Epidermal melanocyte (primary cell): ENCODE data around the gene BCKDK.

Experiments
- DNase-seq: peaks from one replicate; pipeline ENCODE4 v3.0.0; 2011; ENCODE audit warnings: low spot score; ENCODE audit not compliant: insufficient read length

The BCKDK gene

DNA sequence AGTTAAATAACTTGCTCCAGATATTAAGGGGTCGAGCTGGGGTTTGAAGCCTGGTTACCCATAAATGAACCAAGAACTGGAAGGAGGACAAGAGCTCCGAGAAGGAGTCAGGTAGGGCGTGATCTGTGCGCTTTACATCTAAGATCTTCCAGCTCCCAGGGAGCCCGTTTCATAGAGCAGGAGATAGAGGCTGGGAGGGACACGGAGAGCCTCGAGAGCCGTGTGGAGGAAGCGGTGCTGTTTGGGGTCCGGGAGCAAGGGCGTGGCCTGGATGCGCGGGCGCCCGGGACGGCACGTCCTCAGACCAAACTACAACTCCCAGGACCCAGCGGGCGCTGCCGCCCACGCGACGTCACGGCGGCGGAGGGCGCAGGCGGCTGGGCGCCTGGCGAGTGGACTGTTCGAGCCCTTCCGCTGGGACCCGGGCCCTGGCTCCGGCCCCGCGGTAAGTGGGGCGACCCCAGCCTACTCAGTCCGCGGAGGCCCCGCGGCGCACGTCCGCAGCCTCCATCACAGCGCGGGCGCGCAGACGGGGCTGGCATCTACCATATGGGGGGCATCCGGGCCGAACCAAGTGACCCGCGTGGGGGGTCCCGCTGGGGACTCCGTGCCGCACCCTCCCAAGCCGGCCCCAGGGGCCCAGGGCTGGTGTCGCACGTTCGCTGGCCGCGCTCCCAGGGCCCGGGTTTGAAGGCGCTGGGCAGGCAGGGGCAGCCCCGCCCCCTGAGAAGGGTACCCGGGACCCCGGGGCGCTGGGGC lies at the start of gene BCKDK:
Gene BCKDK (plus strand): TSS at position 352 of the 759 bp plus-strand sequence. CDS start 838 bp downstream, outside the sequence.
- DNase-seq: peak; percentile 92

DNA sequence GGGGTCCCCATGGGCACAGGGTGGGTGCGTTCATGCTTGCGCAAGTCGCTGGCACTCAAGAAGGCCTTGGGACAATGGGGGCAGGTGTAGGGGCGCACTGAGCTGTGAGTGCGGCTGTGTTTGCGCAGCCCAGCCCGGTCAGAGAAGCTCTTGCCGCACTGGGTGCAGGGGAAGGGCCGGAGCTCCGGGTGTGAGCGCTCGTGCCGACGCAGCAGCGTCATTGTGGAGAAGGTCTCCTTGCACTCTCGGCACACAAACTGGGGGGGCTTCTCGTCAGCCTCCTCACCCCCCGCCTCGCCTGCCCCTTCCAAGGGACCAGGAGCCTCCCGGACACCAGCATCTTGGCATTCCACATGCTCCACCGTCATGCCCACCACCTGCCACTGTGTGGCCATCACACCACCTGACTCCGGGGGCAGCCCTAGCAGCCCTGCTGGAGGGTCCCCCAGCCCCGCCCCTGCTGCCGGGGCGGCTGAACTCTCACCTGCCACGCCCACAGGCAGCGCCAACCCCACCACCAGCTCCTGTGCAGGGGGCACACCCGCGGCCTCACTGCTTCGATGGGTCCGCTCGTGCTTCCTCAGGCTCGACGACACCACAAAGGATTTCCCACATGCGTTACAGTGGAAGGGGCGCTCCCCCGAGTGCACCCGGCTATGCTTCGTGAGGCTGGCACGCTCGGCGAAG lies 46.9 kb upstream of the BCKDK start:
- no peak for DNase-seq

DNA sequence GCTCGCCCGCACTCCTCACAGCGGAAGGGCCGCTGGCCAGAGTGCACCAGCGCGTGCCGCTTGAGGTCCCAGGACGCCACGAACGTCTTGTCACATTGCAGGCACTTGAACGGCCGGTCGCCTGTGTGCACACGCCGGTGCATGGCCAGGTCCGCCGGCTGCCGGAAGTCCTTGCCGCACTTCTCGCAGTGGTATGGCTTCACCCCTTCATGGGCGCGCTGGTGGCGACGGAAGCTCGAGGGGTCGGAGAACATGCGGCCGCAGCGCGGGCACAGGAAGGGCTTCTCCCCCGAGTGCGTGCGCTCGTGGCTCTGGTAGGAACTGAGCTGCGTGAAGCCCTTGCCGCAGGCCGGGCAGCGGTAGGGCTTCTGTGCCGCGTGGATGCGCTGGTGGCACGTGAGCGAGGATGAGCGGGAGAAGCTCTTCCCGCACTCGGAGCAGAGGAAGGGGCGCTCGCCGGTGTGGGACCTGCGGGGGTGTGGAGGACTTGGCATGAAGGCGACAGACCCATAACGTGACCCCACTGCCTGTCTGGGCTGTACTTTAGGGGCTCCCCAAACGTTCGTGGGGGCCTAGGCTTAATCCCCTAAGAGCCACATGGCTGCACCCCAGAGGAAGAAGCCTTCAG lies 46.3 kb upstream of the BCKDK start:
- no peak for DNase-seq

DNA sequence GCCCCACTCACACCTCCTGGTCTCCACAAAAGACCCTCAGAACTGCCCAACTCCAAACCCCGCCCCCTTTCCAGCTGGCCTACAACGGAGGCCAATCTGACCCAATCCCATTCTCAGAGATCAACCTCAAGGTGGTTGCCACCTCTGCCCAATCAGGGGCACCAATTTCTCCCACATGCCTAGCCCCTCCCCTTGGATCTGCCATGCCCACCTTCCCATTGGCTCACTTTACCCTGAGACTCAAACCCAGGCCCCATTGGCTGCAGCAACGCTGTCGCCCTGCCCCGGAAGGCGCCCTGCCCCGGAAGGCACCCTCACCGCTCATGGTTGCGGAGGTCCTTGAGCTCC lies 44.7 kb upstream of the BCKDK start:
- no peak for DNase-seq

DNA sequence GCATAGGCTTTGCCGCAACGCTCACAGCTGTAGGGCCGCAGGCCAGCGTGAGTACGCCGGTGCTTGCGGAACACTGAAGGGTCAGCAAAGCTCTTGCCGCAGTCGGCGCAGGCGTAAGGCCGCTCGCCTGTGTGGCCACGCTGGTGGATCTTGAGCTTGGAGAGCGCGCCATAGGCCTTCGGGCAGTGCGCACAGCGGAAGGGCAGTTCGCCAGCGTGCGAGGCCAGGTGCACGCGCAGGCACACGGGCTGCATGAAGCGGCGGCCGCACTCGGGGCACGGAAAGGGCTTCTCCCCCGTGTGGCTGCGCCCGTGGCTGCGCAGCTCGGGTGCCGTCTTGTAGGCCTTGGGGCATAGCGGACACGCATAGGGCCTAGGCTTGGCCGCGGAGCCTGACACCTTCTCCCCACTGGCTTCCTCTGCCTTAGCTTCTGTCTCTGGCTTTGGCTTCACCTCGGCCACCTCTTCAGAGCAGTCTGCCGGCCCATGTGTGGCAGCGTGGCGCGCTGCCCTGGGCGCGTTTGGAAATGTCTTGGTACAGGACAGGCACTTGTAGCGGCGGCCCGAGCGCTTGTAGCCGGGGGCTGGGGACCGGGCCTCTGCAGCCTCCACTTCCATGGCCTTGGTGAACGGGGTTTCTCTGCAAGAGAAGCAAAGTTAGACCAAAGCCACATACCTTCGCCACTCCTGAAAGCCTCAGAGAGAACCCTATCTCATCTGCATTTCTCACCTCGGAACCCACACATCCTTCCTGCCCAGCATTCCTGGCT lies 44.2 kb upstream of the BCKDK start:
- DNase-seq: no peak

DNA sequence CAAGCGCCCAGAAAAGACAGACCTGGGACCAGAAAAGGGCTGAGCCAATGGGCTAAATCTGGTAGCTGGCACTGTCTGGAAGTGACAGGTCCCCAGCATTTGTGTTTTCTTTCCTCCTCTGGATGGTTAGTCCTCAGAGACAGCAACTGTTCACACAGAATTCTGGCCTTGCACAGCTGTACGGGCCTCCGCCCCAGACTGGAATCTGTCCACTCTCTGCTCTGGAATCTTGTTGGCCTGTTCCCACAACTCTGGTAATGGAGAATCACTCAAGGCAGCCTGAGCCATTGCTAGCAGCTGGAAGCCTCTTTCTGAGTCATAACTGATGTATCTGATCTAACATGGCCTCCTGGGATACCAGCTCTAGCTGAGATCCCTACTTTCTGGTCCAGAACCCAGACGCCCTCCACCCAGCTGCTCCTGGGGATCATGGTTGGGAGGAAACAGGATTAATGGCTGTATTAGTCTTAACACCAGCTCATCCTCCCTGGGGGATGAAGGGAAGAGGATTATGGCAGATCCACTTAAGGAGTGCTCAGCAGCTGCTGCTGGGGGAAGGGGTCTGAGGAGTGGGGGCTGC lies 43.2 kb upstream of the BCKDK start:
- peak; percentile 84 for DNase-seq

DNA sequence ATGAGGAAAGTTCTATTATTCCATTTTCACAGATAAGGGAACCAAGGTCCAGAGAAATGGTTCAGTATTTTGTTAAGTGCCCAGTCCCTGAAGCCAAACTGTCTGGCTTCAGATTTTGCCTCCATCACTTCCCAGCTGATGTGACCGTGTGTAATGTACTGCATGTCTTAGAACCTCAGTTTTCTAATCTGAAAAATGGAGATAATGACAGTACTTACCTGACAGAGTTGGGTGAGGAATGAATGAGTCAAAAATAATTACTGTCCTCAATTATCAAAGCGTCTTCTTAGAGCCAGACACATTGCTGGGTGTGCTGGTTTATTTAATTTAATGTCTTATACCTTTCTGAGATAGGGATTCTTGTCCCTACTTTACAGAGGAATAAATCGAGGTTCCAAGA lies 40.8 kb upstream of the BCKDK start:
- DNase-seq: no peak

DNA sequence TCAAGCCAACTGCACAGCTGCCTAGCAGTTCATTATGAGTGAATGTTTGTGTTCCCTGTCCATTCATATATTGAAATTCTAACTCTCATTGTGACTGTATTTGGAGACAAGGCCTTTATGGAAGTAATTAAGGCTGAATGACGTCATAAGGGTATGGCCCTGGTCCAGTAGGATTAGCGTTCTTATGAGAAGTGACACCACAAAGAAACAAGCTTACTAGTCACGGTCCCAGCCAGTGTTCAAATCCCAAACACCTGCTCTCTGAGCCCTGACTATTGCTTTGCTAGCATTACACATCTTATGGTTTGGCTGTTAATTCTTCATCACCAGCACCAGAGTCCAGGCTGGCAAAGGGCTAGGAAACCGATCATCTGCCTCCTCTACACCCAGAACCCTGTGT lies 36.3 kb upstream of the BCKDK start:
- no peak for DNase-seq

DNA sequence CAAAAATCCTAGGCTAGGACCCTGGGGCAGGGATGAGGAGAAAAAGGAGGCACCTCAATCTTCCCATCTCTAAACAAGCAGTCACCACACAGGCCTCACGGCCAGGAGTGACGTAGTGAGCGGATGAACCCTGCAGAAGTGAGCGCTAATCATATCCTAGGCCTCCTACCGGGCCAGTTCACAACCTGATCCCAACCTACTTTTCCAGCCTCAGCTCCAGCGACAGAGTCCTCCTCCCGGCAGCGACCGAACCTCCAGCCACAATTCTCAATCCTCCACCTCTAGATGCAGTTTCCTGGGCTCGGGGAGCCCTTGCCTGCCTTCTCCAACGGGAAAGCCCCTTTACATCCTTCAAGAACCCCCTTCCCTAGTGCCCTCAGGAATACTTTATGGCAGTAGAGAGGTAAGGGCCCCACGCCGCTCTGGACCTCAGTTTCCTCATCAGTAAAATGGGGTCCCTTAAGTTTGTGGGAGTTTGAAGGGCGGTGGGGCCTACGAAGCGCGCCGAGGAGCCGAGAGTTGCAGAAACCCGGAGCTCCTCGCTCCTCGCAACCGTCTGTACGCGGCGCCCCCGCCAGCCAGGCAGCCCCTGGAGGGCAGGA lies 35.5 kb upstream of the BCKDK start:
- no peak for DNase-seq

DNA sequence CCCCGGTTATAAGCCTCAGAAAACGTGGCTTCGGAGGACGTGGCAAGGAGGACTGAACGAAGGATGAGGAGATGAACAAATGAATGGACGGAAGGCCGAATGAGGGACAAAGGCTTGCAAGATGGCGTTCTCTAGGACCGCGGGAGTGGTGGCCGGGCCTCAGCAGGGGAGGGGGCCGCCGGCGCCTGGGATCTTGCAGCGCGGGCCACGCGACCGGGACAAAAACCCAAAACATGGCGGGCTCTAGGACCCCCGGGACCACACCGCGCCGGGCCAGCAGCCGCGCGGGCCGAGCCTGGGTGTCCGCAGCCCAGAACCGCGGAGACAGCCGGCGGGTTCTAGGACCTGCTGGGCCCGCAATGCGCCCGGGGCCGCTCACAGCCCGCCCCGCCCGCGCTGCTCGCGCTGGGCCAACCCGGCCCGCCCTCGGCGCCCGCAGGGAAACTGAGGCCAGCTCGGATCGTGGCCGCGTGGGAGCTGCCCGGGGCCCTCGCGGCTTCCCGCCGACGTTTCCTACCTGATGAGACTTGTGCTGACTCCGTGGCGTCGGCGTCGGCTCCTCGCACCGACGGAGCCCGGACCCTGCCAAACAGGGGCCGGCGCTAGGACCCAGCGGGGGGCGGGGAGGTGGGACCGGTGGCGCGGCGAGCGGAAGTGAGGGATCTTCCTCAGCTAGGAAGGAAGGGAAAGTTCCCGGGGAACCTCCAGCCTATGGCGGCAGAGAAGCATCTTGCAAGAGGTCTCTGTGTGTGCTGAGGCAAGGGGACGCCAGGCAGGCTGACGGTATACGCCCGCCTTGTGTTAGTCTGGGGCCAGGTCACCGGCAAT lies 34.8 kb upstream of the BCKDK start:
- DNase-seq: peak; percentile 97

DNA sequence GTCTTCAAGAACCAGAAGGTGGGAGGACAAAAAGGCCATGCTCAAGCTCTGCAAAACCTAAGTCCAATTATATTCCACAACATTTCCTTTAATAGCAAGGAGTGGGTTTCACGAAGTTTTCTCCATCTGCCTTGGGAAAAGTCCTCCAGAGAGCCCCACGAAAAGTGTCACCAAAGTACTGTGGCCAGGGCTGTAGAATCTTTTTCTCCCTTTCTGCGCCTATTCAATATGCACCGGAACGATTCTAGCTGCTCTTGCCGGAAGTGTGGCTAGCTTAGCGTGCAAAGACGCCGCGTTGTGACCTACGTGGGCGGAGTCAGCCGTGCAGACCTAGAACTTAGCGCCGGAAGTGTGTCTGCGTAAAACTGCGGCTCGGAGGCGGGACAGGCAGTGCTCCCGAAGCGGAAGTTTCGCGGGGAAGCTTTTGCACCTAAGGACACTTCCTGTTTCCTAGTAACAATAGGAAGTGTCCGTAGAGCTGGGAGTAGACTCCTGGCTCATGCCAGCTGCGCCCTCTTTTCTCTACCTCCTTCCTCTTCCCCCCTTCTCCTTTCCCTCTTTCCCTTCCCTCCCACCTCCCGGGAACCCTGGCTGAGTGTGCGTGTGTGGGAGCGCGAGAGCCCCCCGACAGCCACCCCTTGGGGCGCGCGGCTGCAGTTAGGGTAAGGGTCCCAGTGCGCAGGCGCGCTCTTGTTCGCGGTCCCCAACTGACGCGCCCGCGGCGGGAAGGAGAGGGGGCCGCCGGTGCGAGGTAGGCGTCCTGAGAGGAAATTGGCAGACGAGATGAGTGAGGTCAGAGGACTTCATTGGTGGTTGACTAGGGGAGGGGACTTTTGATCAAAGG lies 34.0 kb upstream of the BCKDK start, which contains the start of the genes ZNF646 and ZNF668:
Gene ZNF646 (plus strand): TSS at position 453 of the 844 bp plus-strand sequence. CDS start 1,903 bp downstream, outside the sequence.
Gene ZNF668 (minus strand): TSS at position 271 of the 844 bp plus-strand sequence. CDS start 9,781 bp downstream, outside the sequence.
- peak; percentile 100 for DNase-seq

DNA sequence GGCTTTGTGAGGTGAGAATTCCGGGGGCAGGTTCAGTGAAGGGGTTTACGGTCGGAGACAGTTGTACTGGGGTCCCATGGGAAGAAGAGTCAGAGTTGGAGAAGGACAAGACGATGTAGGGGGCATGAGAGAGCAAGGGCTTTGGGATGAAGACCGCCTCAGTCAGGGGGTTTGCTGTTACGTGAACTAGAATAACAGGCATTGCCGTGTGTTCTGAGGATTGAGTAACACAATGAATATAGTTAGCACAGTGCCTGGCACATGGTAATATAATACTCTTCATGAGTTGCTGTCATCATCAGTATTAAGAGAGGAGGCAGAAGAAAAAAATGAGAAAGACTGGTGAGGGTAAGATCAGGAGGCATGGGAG lies 33.4 kb upstream of the BCKDK start:
- DNase-seq: no peak

DNA sequence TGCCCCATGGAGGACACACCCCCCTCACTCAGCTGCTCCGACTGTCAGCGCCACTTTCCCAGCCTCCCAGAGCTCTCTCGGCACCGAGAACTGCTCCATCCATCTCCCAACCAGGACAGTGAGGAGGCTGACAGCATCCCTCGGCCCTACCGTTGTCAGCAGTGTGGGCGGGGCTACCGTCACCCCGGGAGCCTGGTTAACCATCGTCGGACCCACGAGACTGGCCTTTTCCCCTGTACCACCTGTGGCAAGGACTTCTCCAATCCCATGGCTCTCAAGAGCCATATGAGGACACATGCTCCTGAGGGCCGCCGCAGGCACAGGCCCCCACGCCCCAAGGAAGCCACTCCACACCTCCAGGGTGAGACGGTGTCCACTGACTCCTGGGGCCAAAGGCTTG lies 31.9 kb upstream of the BCKDK start:
- DNase-seq: no peak

DNA sequence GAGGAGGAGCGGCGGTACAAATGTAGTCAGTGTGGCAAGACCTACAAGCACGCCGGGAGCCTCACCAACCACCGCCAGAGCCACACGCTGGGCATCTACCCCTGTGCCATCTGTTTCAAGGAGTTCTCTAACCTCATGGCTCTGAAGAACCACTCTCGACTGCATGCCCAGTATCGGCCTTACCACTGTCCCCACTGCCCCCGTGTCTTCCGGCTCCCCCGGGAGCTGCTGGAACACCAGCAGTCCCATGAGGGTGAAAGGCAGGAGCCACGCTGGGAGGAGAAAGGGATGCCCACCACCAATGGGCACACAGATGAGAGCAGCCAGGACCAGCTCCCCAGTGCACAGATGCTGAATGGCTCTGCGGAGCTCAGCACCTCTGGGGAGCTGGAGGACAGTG lies 31.2 kb upstream of the BCKDK start:
- DNase-seq: no peak

DNA sequence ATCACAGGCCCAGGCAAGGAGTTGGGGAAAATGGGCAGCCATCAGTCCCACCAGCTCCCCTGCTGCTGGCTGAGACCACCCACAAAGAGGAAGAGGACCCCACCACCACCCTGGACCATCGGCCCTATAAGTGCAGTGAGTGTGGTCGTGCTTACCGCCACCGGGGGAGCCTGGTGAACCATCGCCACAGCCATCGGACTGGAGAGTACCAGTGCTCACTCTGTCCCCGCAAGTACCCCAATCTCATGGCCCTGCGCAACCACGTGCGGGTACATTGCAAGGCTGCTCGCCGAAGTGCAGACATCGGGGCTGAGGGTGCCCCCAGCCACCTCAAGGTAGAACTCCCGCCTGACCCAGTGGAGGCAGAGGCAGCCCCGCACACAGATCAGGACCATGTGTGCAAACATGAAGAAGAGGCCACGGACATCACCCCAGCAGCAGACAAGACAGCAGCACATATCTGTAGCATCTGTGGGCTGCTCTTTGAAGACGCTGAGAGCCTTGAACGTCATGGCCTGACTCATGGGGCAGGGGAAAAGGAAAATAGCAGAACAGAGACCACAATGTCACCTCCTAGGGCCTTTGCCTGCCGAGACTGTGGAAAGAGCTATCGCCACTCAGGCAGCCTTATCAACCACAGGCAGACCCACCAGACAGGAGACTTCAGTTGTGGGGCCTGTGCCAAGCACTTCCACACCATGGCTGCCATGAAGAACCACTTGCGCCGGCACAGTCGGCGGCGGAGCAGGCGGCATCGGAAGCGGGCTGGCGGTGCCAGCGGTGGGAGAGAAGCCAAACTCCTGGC lies 30.4 kb upstream of the BCKDK start:
- peak; percentile 6 for DNase-seq

DNA sequence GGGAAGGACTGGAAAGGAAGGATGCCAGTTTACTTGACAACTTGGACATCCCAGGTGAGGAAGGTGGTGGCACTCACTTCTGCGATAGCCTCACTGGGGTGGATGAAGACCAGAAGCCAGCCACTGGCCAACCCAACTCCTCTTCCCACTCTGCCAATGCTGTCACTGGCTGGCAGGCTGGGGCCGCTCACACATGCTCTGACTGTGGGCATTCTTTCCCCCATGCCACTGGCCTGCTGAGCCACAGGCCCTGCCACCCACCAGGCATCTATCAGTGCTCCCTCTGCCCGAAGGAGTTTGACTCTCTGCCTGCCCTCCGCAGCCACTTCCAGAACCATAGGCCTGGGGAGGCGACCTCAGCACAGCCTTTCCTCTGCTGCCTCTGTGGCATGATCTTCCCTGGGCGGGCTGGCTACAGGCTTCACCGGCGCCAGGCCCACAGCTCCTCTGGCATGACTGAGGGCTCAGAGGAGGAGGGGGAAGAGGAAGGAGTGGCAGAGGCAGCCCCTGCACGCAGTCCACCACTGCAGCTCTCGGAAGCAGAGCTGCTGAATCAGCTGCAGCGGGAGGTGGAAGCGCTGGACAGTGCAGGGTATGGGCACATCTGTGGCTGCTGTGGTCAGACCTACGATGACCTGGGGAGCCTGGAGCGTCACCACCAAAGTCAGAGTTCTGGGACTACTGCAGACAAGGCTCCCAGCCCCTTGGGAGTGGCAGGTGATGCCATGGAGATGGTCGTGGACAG lies 29.4 kb upstream of the BCKDK start:
- DNase-seq: peak; percentile 12

DNA sequence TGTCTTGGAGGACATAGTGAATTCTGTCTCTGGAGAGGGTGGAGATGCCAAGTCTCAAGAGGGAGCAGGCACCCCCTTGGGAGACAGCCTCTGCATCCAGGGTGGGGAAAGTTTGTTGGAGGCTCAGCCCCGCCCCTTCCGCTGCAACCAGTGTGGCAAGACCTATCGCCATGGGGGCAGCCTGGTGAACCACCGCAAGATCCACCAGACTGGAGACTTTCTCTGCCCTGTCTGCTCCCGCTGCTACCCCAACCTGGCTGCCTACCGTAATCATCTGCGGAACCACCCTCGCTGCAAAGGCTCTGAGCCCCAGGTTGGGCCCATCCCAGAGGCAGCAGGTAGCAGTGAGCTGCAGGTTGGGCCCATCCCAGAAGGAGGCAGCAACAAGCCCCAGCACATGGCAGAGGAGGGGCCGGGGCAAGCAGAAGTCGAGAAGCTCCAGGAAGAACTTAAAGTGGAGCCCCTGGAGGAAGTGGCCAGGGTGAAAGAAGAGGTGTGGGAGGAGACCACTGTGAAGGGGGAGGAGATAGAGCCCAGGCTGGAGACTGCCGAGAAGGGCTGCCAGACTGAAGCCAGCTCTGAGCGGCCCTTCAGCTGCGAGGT lies 28.7 kb upstream of the BCKDK start:
- DNase-seq: peak; percentile 11
